Upper lobe of left lung (tissue), 6 donors: ENCODE data around the gene GID8. TPM values are rescaled to one million over a fixed set of nuclear protein-coding genes. Genes with fewer than 3 reads are reported as not detected.

Source experiments
- ATAC-seq, 2 donors: fragments of 200-7000 bp; cut with Tn5 transposase; one replicate each; pipeline ENCODE4 v1.9.1; 2022; ENCODE audit warnings: mild to moderate bottlenecking in 2 of 2, moderate library complexity in 2 of 2; ENCODE audit not compliant: low FRiP score in 2 of 2
- DNase-seq, 2 donors: peaks; one replicate each; pipeline ENCODE4 v3.0.0-alpha.2; 2019 to 2020
- H3K27ac ChIP-seq, 4 donors: fragments of 200-600 bp; sonication (generic); one replicate each; pipeline ENCODE4 v1.5.1; 2016 to 2019
- H3K27me3 ChIP-seq, 4 donors: fragments of 200-600 bp; sonication (generic); one replicate each; pipeline ENCODE4 v1.5.1; 2017 to 2019
- H3K36me3 ChIP-seq, 4 donors: fragments of 200-600 bp; sonication (generic); one replicate each; pipeline ENCODE4 v1.5.1; 2016 to 2019
- H3K4me1 ChIP-seq, 4 donors: fragments of 200-600 bp; sonication (generic); one replicate each; pipeline ENCODE4 v1.5.1; 2018 to 2019
- H3K4me3 ChIP-seq, 4 donors: fragments of 200-600 bp; sonication (generic); one replicate each; pipeline ENCODE4 v1.5.1; 2017 to 2019; ENCODE audit warnings: mild to moderate bottlenecking in 2 of 4, moderate library complexity in 1 of 4
- H3K9me3 ChIP-seq, 4 donors: fragments of 200-600 bp; sonication (generic); one replicate each; pipeline ENCODE4 v1.5.1; 2018 to 2019
- CTCF ChIP-seq, 6 experiments: fragments of 450-650 bp in 4 of 6; fragments of 200-600 bp in 2 of 6; sonication (generic) in 2 of 6; IDR thresholded peaks; one replicate each; pipeline ENCODE4 v1.5.1; 2016 to 2019; ENCODE audit warnings: antibody characterized with exemption in 6 of 6
- EP300 ChIP-seq, 4 donors: sonication (generic); formaldehyde crosslinking; IDR thresholded peaks; one replicate each; pipeline ENCODE4 v1.5.1; 2017; ENCODE audit warnings: antibody characterized with exemption in 4 of 4, control low read depth in 2 of 4
- POLR2A ChIP-seq, 4 donors: fragments of 450-650 bp; IDR thresholded peaks; one replicate each; pipeline ENCODE4 v1.5.1; 2016 to 2017; ENCODE audit warnings: antibody characterized with exemption in 4 of 4, mild to moderate bottlenecking in 2 of 4
- POLR2AphosphoS5 ChIP-seq, 2 donors: sonication (generic); formaldehyde crosslinking; IDR thresholded peaks; one replicate each; pipeline ENCODE4 v1.5.1; 2017; ENCODE audit warnings: antibody characterized with exemption in 2 of 2
- WGBS, 2 donors: methylation state at CpG; one replicate each; pipeline ENCODE4 v1.1.5; 2017 to 2018; 5-methylcytosine and 5-hydroxymethylcytosine counted together
- total RNA-seq, 6 donors: library from RNA; depleted of rRNA in 4 of 6; stranded (reverse); fragments of >200 nt in 4 of 6; gene quantifications; one replicate each; pipeline versions ENCODE4 v1.1.0 to v1.2.1, GENCODE V29; 2016 to 2021
- donor health status: DM: no; HTN: no; CAD: no; lungs with moderate emphysema.
- donor health status: DM: no; HTN: yes; CAD: no; lungs with severe emphysema.

GID8 gene
- total RNA-seq, 6 donors from 2014 or later: 18.6 to 33.2 (median 26.3) TPM

GRCh38 chr20:62914970-62915457 lies 22.9 kb upstream of the GID8 start:
- peak overlapping the region in 1 of 4 donors; percentile 22 for H3K27ac ChIP-seq
- ATAC-seq: peak; percentile 74 to 78
- peaks cover 20 to 41% (median 29%) of the 10 kb centered on the region in 4 donors for H3K36me3 ChIP-seq
- TF ChIP-seq POLR2A (IDR thresholded peaks at IDR 0.05) (no peak), POLR2AphosphoS5 (IDR thresholded peaks at IDR 0.05) (no peak), CTCF (IDR thresholded peaks at IDR 0.05) (no peak), EP300 (IDR thresholded peaks at IDR 0.05) (no peak)
- H3K4me1 ChIP-seq: peaks cover 58 to 73% (median 64%) of the 10 kb centered on the region in 4 donors
- no peaks in the 10 kb centered on the region for H3K9me3 ChIP-seq
- no peak overlapping the region for H3K4me3 ChIP-seq
- no peak for DNase-seq
- H3K27me3 ChIP-seq: no peaks in the 10 kb centered on the region
- 41 to 52% methylated on average over 7 to 8 of the region's 8 CpGs for WGBS, 2 donors

GRCh38 chr20:62916703-62917476 lies 21.1 kb upstream of the GID8 start:
- Histone ChIP-seq H3K4me1 (peaks cover 74 to 90% (median 82%) of the 10 kb centered on the region in 4 donors), H3K9me3 (no peaks in the 10 kb centered on the region), H3K27me3 (no peaks in the 10 kb centered on the region), H3K36me3 (peaks cover 6 to 22% (median 10%) of the 10 kb centered on the region in 4 donors), H3K4me3 (no peak overlapping the region), H3K27ac (no peak overlapping the region)
- ATAC-seq (no peak), DNase-seq (no peak)
- TF ChIP-seq EP300 (IDR thresholded peaks at IDR 0.05) (no peak), CTCF (IDR thresholded peaks at IDR 0.05) (no peak), POLR2AphosphoS5 (IDR thresholded peaks at IDR 0.05) (no peak), POLR2A (IDR thresholded peaks at IDR 0.05) (no peak)
- 76 to 85% methylated on average over 10 of the region's 10 CpGs for WGBS, 2 donors

GRCh38 chr20:62917720-62918119 lies 20.2 kb upstream of the GID8 start:
- 42 to 63% methylated on average over 3 of the region's 3 CpGs for WGBS, 2 donors
- no peak for TF ChIP-seq CTCF (IDR thresholded peaks at IDR 0.05)
- TF ChIP-seq POLR2A (IDR thresholded peaks at IDR 0.05): no peak
- TF ChIP-seq EP300 (IDR thresholded peaks at IDR 0.05): no peak
- no peak for TF ChIP-seq POLR2AphosphoS5 (IDR thresholded peaks at IDR 0.05)
- Histone ChIP-seq H3K4me1 (peaks cover 82 to 95% (median 89%) of the 10 kb centered on the region in 4 donors), H3K27me3 (no peaks in the 10 kb centered on the region), H3K4me3 (no peak overlapping the region), H3K27ac (no peak overlapping the region), H3K36me3 (peaks cover 0 to 14% (median 6%) of the 10 kb centered on the region in 4 donors), H3K9me3 (no peaks in the 10 kb centered on the region)
- DNase-seq (no peak), ATAC-seq (no peak)

- DNase-seq: no peak
- WGBS, 2 donors: 57 to 59% methylated on average over 3 of the region's 3 CpGs
- no peaks in the 10 kb centered on the region for H3K9me3 ChIP-seq
- no peak for ATAC-seq
- no peak overlapping the region for H3K27ac ChIP-seq
- no peaks in the 10 kb centered on the region for H3K27me3 ChIP-seq
- TF ChIP-seq EP300 (IDR thresholded peaks at IDR 0.05): no peak
- TF ChIP-seq POLR2A (IDR thresholded peaks at IDR 0.05): no peak
- TF ChIP-seq CTCF (IDR thresholded peaks at IDR 0.05): no peak
- no peak for TF ChIP-seq POLR2AphosphoS5 (IDR thresholded peaks at IDR 0.05)
- peaks cover 0 to 10% (median 2%) of the 10 kb centered on the region in 4 donors for H3K36me3 ChIP-seq
- peaks cover 84 to 95% (median 90%) of the 10 kb centered on the region in 4 donors for H3K4me1 ChIP-seq
- no peak overlapping the region for H3K4me3 ChIP-seq
These were observed 19.8 kb upstream of the GID8 start for GRCh38 chr20:62918147-62918546.
